ENCODE data around the gene TMEM217. TPM values are rescaled to one million over a fixed set of nuclear protein-coding genes. Genes with fewer than 3 reads are reported as not detected.
"Not testable (repeated sequence)": the region's sequence is repeated elsewhere in the genome, so short reads cannot be mapped to it uniquely, and the experiment has no call there.

TMEM217 gene
- total RNA-seq, 1 donor = 13.7 TPM

GRCh38 chr6:37188962-37189510 is 68.9 kb downstream of the TMEM217 start:
- no peak for DNase-seq (ENCODE audit: low read depth in 2 of 3, low spot score in 2 of 3)

- DNase-seq (ENCODE audit: low read depth in 2 of 3, low spot score in 2 of 3) = peak in 1 of 3 donors; percentile 62
These were observed 70.5 kb downstream of the TMEM217 start for GRCh38 chr6:37187321-37188022.

- not testable (repeated sequence) for DNase-seq (ENCODE audit: low read depth in 2 of 3, low spot score in 2 of 3)
These were observed 71.8 kb downstream of the TMEM217 start for GRCh38 chr6:37185949-37186720.

GRCh38 chr6:37182736-37183590 is 75.0 kb downstream of the TMEM217 start:
- peak in 2 of 3 donors; percentile 94 to 98 for DNase-seq (ENCODE audit: low read depth in 2 of 3, low spot score in 2 of 3)

- not testable (repeated sequence) for DNase-seq (ENCODE audit: low read depth in 2 of 3, low spot score in 2 of 3)
These were observed 77.3 kb downstream of the TMEM217 start for GRCh38 chr6:37180610-37181009.

- no peak for DNase-seq (ENCODE audit: low read depth in 2 of 3, low spot score in 2 of 3)
These were observed 77.9 kb downstream of the TMEM217 start for GRCh38 chr6:37180075-37180474.

GRCh38 chr6:37177935-37178517 is 79.9 kb downstream of the TMEM217 start:
- no peak for DNase-seq (ENCODE audit: low read depth in 2 of 3, low spot score in 2 of 3)

GRCh38 chr6:37177077-37177934 is 80.6 kb downstream of the TMEM217 start:
- peak in 2 of 3 donors; percentile 84 to 94 for DNase-seq (ENCODE audit: low read depth in 2 of 3, low spot score in 2 of 3)

- no peak for DNase-seq (ENCODE audit: low read depth in 2 of 3, low spot score in 2 of 3)
These were observed 81.5 kb downstream of the TMEM217 start for GRCh38 chr6:37176268-37177076.

- no peak for DNase-seq (ENCODE audit: low read depth in 2 of 3, low spot score in 2 of 3)
These were observed 82.3 kb downstream of the TMEM217 start for GRCh38 chr6:37175332-37176267.

- DNase-seq (ENCODE audit: low read depth in 2 of 3, low spot score in 2 of 3) = no peak
These were observed 83.2 kb downstream of the TMEM217 start for GRCh38 chr6:37174515-37175331.

- DNase-seq (ENCODE audit: low read depth in 2 of 3, low spot score in 2 of 3) = no peak
These were observed 83.8 kb downstream of the TMEM217 start for GRCh38 chr6:37174196-37174514.

- no peak for DNase-seq (ENCODE audit: low read depth in 2 of 3, low spot score in 2 of 3)
These were observed 84.3 kb downstream of the TMEM217 start for GRCh38 chr6:37173493-37174195.

GRCh38 chr6:37172912-37173492 is 84.9 kb downstream of the TMEM217 start:
- no peak for DNase-seq (ENCODE audit: low read depth in 2 of 3, low spot score in 2 of 3)

GRCh38 chr6:37171970-37172812 is 85.8 kb downstream of the TMEM217 start:
- DNase-seq (ENCODE audit: low read depth in 2 of 3, low spot score in 2 of 3) = peak; percentile 80 to 95 (median 88)
